ENCODE measurements around the gene PIP4K2A. TPM values are rescaled to one million over a fixed set of nuclear protein-coding genes. Genes with fewer than 3 reads are reported as not detected.

Gene PIP4K2A
- total RNA-seq, 1 experiment from 2014 or later = 20.2 TPM

- no peaks in the 10 kb centered on the region for H3K9me2 ChIP-seq (replicated peaks; ENCODE audit: low read length)
- no peak overlapping the region for H3K27ac ChIP-seq (ENCODE audit: low read length)
- H3K9me3 ChIP-seq (ENCODE audit: low read length) = no peaks in the 10 kb centered on the region
- no peaks in the 10 kb centered on the region for H3F3A ChIP-seq (ENCODE audit: low read length, unreplicated experiment)
- H2AFZ ChIP-seq (ENCODE audit: low read length) = no peak overlapping the region
- H3K4me3 ChIP-seq (ENCODE audit: low read length) = no peak overlapping the region
- peaks cover 42% of the 10 kb centered on the region for H3K79me2 ChIP-seq (ENCODE audit: low read length)
- TF ChIP-seq EZH2phosphoT487 (IDR thresholded peaks at IDR 0.05; ENCODE audit: borderline replicate concordance, low read length) (no peak), CTCF (conservative IDR thresholded peaks at IDR 0.05; ENCODE audit: low read depth, low read length) (no peak), EZH2 (IDR thresholded peaks at IDR 0.05; ENCODE audit: low read length, unreplicated experiment) (no peak)
- H3K4me2 ChIP-seq (ENCODE audit: low read length) = no peak overlapping the region
- ChIA-PET CTCF (no interaction called here), POLR2A (ENCODE audit: unreplicated experiment) (no interaction called here)
- intact Hi-C loops (cut with micrococcal nuclease) = no loop called here
- peaks cover 4% of the 10 kb centered on the region for H3K4me1 ChIP-seq (ENCODE audit: insufficient read depth, low read length)
- no peak for DNase-seq
- H3K9ac ChIP-seq (ENCODE audit: low read length) = no peak overlapping the region
- no peaks in the 10 kb centered on the region for H3K36me3 ChIP-seq (ENCODE audit: low read depth, low read length)
- BruUV-seq (replicated peaks) = no TSS peak
- H3K27me3 ChIP-seq (ENCODE audit: low read length) = no peaks in the 10 kb centered on the region
- no peaks in the 10 kb centered on the region for H4K20me1 ChIP-seq (ENCODE audit: low read length)
- ATAC-seq = no peak
These were observed 75.5 kb downstream of the PIP4K2A start for GRCh38 chr10:22638863-22639262.

GRCh38 chr10:22637491-22637890 is 76.9 kb downstream of the PIP4K2A start:
- Histone ChIP-seq H3F3A (ENCODE audit: low read length, unreplicated experiment) (no peaks in the 10 kb centered on the region), H3K36me3 (ENCODE audit: low read depth, low read length) (no peaks in the 10 kb centered on the region), H2AFZ (ENCODE audit: low read length) (no peak overlapping the region), H3K9me2 (replicated peaks; ENCODE audit: low read length) (no peaks in the 10 kb centered on the region), H3K27ac (ENCODE audit: low read length) (no peak overlapping the region), H3K4me2 (ENCODE audit: low read length) (no peak overlapping the region), H3K79me2 (ENCODE audit: low read length) (peaks cover 53% of the 10 kb centered on the region), H3K27me3 (ENCODE audit: low read length) (no peaks in the 10 kb centered on the region), H3K4me1 (ENCODE audit: insufficient read depth, low read length) (peaks cover 16% of the 10 kb centered on the region), H4K20me1 (ENCODE audit: low read length) (no peaks in the 10 kb centered on the region), H3K4me3 (ENCODE audit: low read length) (no peak overlapping the region), H3K9me3 (ENCODE audit: low read length) (no peaks in the 10 kb centered on the region), H3K9ac (ENCODE audit: low read length) (no peak overlapping the region)
- no TSS peak for BruUV-seq (replicated peaks)
- ChIA-PET POLR2A (ENCODE audit: unreplicated experiment) (no interaction called here), CTCF (no interaction called here)
- intact Hi-C loops (cut with micrococcal nuclease) = no loop called here
- ATAC-seq (no peak), DNase-seq (no peak)
- no peak for TF ChIP-seq CTCF (conservative IDR thresholded peaks at IDR 0.05; ENCODE audit: low read depth, low read length)
- no peak for TF ChIP-seq EZH2 (IDR thresholded peaks at IDR 0.05; ENCODE audit: low read length, unreplicated experiment)
- TF ChIP-seq EZH2phosphoT487 (IDR thresholded peaks at IDR 0.05; ENCODE audit: borderline replicate concordance, low read length) = no peak

GRCh38 chr10:22635650-22636049 is 78.7 kb downstream of the PIP4K2A start:
- no peak for TF ChIP-seq EZH2phosphoT487 (IDR thresholded peaks at IDR 0.05; ENCODE audit: borderline replicate concordance, low read length)
- TF ChIP-seq EZH2 (IDR thresholded peaks at IDR 0.05; ENCODE audit: low read length, unreplicated experiment) = no peak
- TF ChIP-seq CTCF (conservative IDR thresholded peaks at IDR 0.05; ENCODE audit: low read depth, low read length) = no peak
- Histone ChIP-seq H3F3A (ENCODE audit: low read length, unreplicated experiment) (no peaks in the 10 kb centered on the region), H3K9me2 (replicated peaks; ENCODE audit: low read length) (no peaks in the 10 kb centered on the region), H3K4me1 (ENCODE audit: insufficient read depth, low read length) (peaks cover 20% of the 10 kb centered on the region), H3K9me3 (ENCODE audit: low read length) (no peaks in the 10 kb centered on the region), H3K27ac (ENCODE audit: low read length) (no peak overlapping the region), H3K4me2 (ENCODE audit: low read length) (no peak overlapping the region), H3K36me3 (ENCODE audit: low read depth, low read length) (no peaks in the 10 kb centered on the region), H3K9ac (ENCODE audit: low read length) (no peak overlapping the region), H3K4me3 (ENCODE audit: low read length) (no peak overlapping the region), H2AFZ (ENCODE audit: low read length) (no peak overlapping the region), H4K20me1 (ENCODE audit: low read length) (no peaks in the 10 kb centered on the region), H3K27me3 (ENCODE audit: low read length) (no peaks in the 10 kb centered on the region), H3K79me2 (ENCODE audit: low read length) (peaks cover 71% of the 10 kb centered on the region)
- intact Hi-C loops (cut with micrococcal nuclease) = no loop called here
- POLR2A ChIA-PET (ENCODE audit: unreplicated experiment) = no interaction called here
- BruUV-seq (replicated peaks) = no TSS peak
- DNase-seq (no peak), ATAC-seq (no peak)
- CTCF ChIA-PET = no interaction called here

Measured in PC-3 (cell line).